ENCODE data around the gene CHSY1. TPM values are rescaled to one million over a fixed set of nuclear protein-coding genes. Genes with fewer than 3 reads are reported as not detected.

CHSY1 gene
- total RNA-seq, 1 donor from 2014 or later: 27.6 TPM

DNA sequence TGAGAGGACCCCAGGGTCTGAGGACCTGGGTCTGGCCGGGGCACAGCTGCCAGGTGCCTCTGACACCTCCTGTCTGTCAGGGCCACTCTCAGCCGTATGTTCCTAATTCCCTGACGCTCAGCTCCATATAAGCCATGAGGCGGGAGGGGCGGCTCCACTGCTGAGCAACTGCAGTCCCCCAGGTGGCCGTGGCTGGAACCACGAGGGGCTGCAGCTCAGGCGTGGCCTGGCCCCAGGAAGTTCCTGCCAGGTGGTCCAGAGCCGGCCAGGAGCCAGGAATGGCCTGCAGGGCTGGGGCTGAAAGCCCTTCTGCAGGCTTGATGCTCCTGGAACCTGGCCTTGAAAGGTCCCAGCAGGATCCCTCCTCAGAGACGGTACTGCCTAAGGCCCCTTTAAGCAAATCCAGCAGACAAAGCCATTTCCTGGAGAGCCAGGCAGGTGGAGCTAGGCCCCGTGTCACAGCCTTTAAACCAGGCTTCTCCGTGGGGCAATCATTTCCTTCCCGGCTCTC, 118.0 kb downstream of the CHSY1 start:
- peaks cover 3% of the 10 kb centered on the region for H3K36me3 Mint-ChIP-seq (ENCODE audit: low read depth, unreplicated experiment)
- H3K27me3 Mint-ChIP-seq (ENCODE audit: unreplicated experiment): peaks cover 14% of the 10 kb centered on the region
- no peaks in the 10 kb centered on the region for H3K4me1 Mint-ChIP-seq (ENCODE audit: unreplicated experiment)
- H3K9me3 Mint-ChIP-seq (ENCODE audit: unreplicated experiment): no peaks in the 10 kb centered on the region
- no peak overlapping the region for H3K4me3 Mint-ChIP-seq (ENCODE audit: unreplicated experiment)
- no peak for TF ChIP-seq CTCF (IDR thresholded peaks at IDR 0.05; ENCODE audit: unreplicated experiment)
- H3K27ac Mint-ChIP-seq (ENCODE audit: unreplicated experiment): no peak overlapping the region
- no peak for DNase-seq (ENCODE audit: low spot score)

- no peak for TF ChIP-seq CTCF (IDR thresholded peaks at IDR 0.05; ENCODE audit: unreplicated experiment)
- H3K36me3 Mint-ChIP-seq (ENCODE audit: low read depth, unreplicated experiment): peaks cover 3% of the 10 kb centered on the region
- H3K4me3 Mint-ChIP-seq (ENCODE audit: unreplicated experiment): no peak overlapping the region
- H3K9me3 Mint-ChIP-seq (ENCODE audit: unreplicated experiment): no peaks in the 10 kb centered on the region
- H3K27me3 Mint-ChIP-seq (ENCODE audit: unreplicated experiment): peaks cover 11% of the 10 kb centered on the region
- no peak overlapping the region for H3K27ac Mint-ChIP-seq (ENCODE audit: unreplicated experiment)
- no peak for DNase-seq (ENCODE audit: low spot score)
- no peaks in the 10 kb centered on the region for H3K4me1 Mint-ChIP-seq (ENCODE audit: unreplicated experiment)
Observed at GRCh38 chr15:101133181-101133460, 118.7 kb downstream of the CHSY1 start.

GRCh38 chr15:101132390-101133180, 119.3 kb downstream of the CHSY1 start:
- Mint-ChIP-seq H3K9me3 (ENCODE audit: unreplicated experiment) (no peaks in the 10 kb centered on the region), H3K27me3 (ENCODE audit: unreplicated experiment) (peaks cover 13% of the 10 kb centered on the region), H3K4me3 (ENCODE audit: unreplicated experiment) (no peak overlapping the region), H3K36me3 (ENCODE audit: low read depth, unreplicated experiment) (peaks cover 3% of the 10 kb centered on the region), H3K4me1 (ENCODE audit: unreplicated experiment) (no peaks in the 10 kb centered on the region), H3K27ac (ENCODE audit: unreplicated experiment) (no peak overlapping the region)
- TF ChIP-seq CTCF (IDR thresholded peaks at IDR 0.05; ENCODE audit: unreplicated experiment): no peak
- no peak for DNase-seq (ENCODE audit: low spot score)

DNA sequence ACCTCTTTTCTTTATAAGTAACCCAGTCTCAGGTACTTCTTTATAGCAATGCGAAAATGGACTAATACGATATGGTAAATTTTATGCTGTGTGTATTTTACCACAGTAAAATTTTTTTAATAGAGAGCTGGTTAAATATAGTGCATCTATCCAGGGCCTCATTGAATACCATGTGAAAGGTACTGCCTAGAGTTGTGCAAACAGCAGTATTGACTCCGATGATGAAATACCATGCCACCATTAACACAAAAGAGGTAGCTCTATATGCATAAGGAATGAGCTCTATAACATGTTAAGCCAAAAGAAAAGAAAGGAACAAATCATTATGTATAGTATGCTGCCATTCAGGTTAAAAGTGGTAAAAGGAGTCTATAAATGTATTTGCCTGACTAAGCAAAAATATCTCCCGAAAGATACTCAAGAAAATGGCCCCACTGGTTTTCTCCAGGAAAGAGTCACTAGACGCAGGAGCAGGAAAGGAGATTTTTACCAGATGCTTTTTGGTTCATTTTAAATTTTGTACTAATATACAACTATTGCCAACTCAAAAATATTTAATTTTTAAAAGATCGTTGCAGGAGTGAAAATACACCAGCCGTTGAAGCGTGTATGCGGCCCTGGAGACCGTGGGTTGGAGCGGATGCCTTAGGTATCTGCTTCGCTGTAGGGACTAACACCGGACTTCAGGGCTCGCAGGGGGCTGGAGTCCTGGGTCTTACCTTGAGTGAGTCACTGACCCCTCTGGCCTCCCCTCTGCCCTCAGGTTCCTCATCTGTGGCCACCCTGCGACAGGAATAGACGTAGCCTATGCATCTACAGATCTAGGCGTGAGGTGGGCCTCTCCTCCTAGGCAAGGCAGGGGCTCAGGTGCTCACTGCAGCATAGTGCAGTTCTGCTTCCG, 120.1 kb downstream of the CHSY1 start:
- Mint-ChIP-seq H3K27me3 (ENCODE audit: unreplicated experiment) (peaks cover 10% of the 10 kb centered on the region), H3K4me1 (ENCODE audit: unreplicated experiment) (peaks cover 4% of the 10 kb centered on the region), H3K36me3 (ENCODE audit: low read depth, unreplicated experiment) (peaks cover 4% of the 10 kb centered on the region), H3K4me3 (ENCODE audit: unreplicated experiment) (no peak overlapping the region), H3K9me3 (ENCODE audit: unreplicated experiment) (no peaks in the 10 kb centered on the region), H3K27ac (ENCODE audit: unreplicated experiment) (no peak overlapping the region)
- TF ChIP-seq CTCF (IDR thresholded peaks at IDR 0.05; ENCODE audit: unreplicated experiment): no peak
- DNase-seq (ENCODE audit: low spot score): no peak
